ENCODE measurements around the gene PNPLA6.

- TF ChIP-seq POLR2A (IDR thresholded peaks at IDR 0.05) (no peak), CTCF (IDR thresholded peaks at IDR 0.05) (no peak)
These were observed 6.8 kb upstream of the PNPLA6 start for GRCh38 chr19:7528522-7529245.

All from right lobe of liver (tissue), 4 donors.